Urinary bladder (tissue), 4 donors: ENCODE results near the gene ZCCHC14. TPM values are rescaled to one million over a fixed set of nuclear protein-coding genes. Genes with fewer than 3 reads are reported as not detected.
A peak's percentile ranks its signal among the peaks of the same experiment; 100 is the strongest.

ENCODE experiments used
- DNase-seq: peaks from one replicate; pipeline ENCODE4 v3.0.0-alpha.2; 2015; ENCODE audit errors: extremely low spot score
- H3K27ac ChIP-seq: one replicate; pipeline ENCODE4 v1.5.1; 2013; ENCODE audit warnings: low read depth, mild to moderate bottlenecking, moderate library complexity
- H3K36me3 ChIP-seq: one replicate; pipeline ENCODE4 v1.6.1; 2013; ENCODE audit warnings: mild to moderate bottlenecking, moderate library complexity; ENCODE audit not compliant: insufficient read depth
- H3K4me1 ChIP-seq: one replicate; pipeline ENCODE4 v1.6.1; 2013; ENCODE audit warnings: mild to moderate bottlenecking, moderate library complexity; ENCODE audit not compliant: insufficient read depth
- H3K4me3 ChIP-seq: one replicate; pipeline ENCODE4 v1.5.1; 2013; ENCODE audit warnings: low read depth, low read length
- WGBS: extraction: QIAGEN DNeasy Blood & Tissue Kit; methylation state at CpG from one replicate; pipeline ENCODE4 v1.1.7; 2013; 5-methylcytosine and 5-hydroxymethylcytosine counted together
- polyA plus RNA-seq: library from polyadenylated mRNA; stranded (reverse); fragments of 200-250 nt; gene quantifications from one replicate; pipeline ENCODE4 v1.2.3, GENCODE V29; 2013
- total RNA-seq: library from RNA; depleted of rRNA; stranded (reverse); fragments of >200 nt; gene quantifications from one replicate; pipeline ENCODE4 v1.2.3, GENCODE V29; 2014
- donor health status: healthy with polysubstance abuse.
- donor health status: healthy.

ZCCHC14 gene
- total RNA-seq = 36.1 TPM
- polyA plus RNA-seq = 16.6 TPM

- WGBS = 3% methylated on average over 119 of the region's 119 CpGs
- peak; percentile 95 for DNase-seq
- H3K36me3 ChIP-seq = no peaks in the 10 kb centered on the region
- H3K4me3 ChIP-seq = peak within 1 kb of the TSS; percentile 91
- H3K27ac ChIP-seq = peak within 1 kb of the TSS; percentile 76
- H3K4me1 ChIP-seq = peaks cover 4% of the 10 kb centered on the region
Observed at GRCh38 chr16:87492721-87493607, at the start of gene ZCCHC14. ZCCHC14 (minus strand) TSS chr16:87493024; CDS start chr16:87492238, 786 bp downstream.

- H3K4me3 ChIP-seq = no peak overlapping the region
- WGBS = 44% methylated on average over 11 of the region's 11 CpGs
- no peaks in the 10 kb centered on the region for H3K36me3 ChIP-seq
- DNase-seq = no peak
- no peak overlapping the region for H3K27ac ChIP-seq
- H3K4me1 ChIP-seq = no peaks in the 10 kb centered on the region
Observed at GRCh38 chr16:87541872-87542234, 49.0 kb upstream of the ZCCHC14 start.

- 19% methylated on average over 31 of the region's 31 CpGs for whole genome bisulfite sequencing
- H3K4me3 ChIP-seq = no peak overlapping the region
- no peaks in the 10 kb centered on the region for H3K36me3 ChIP-seq
- no peaks in the 10 kb centered on the region for H3K4me1 ChIP-seq
- no peak for DNase-seq
- peak overlapping the region; percentile 76 for H3K27ac ChIP-seq
Observed at GRCh38 chr16:87541147-87541871, 48.5 kb upstream of the ZCCHC14 start.

- no peak for DNase-seq
- Histone ChIP-seq H3K36me3 (no peaks in the 10 kb centered on the region), H3K4me1 (no peaks in the 10 kb centered on the region), H3K4me3 (no peak overlapping the region), H3K27ac (peak overlapping the region; percentile 39)
- 54% methylated on average over 6 of the region's 6 CpGs for WGBS
Observed at GRCh38 chr16:87540897-87541146, 48.0 kb upstream of the ZCCHC14 start.

GRCh38 chr16:87540072-87540896 is 47.5 kb upstream of the ZCCHC14 start:
- Histone ChIP-seq H3K4me1 (no peaks in the 10 kb centered on the region), H3K27ac (peak overlapping the region; percentile 39), H3K36me3 (no peaks in the 10 kb centered on the region), H3K4me3 (no peak overlapping the region)
- 45% methylated on average over 20 of the region's 20 CpGs for WGBS
- DNase-seq = no peak

- no peak overlapping the region for H3K27ac ChIP-seq
- H3K4me1 ChIP-seq = no peaks in the 10 kb centered on the region
- 92% methylated on average over 11 of the region's 11 CpGs for WGBS
- H3K36me3 ChIP-seq = no peaks in the 10 kb centered on the region
- no peak for DNase-seq
- no peak overlapping the region for H3K4me3 ChIP-seq
Observed at GRCh38 chr16:87539113-87539512, 46.3 kb upstream of the ZCCHC14 start.

GRCh38 chr16:87538594-87538993 is 45.8 kb upstream of the ZCCHC14 start:
- Histone ChIP-seq H3K36me3 (no peaks in the 10 kb centered on the region), H3K27ac (no peak overlapping the region), H3K4me1 (no peaks in the 10 kb centered on the region), H3K4me3 (no peak overlapping the region)
- 70% methylated on average over 11 of the region's 11 CpGs for WGBS
- no peak for DNase-seq

GRCh38 chr16:87538160-87538559 is 45.3 kb upstream of the ZCCHC14 start:
- H3K36me3 ChIP-seq = no peaks in the 10 kb centered on the region
- 62% methylated on average over 4 of the region's 4 CpGs for WGBS
- DNase-seq = no peak
- H3K4me3 ChIP-seq = no peak overlapping the region
- H3K27ac ChIP-seq = no peak overlapping the region
- H3K4me1 ChIP-seq = no peaks in the 10 kb centered on the region

- WGBS = 67% methylated on average over 10 of the region's 10 CpGs
- no peaks in the 10 kb centered on the region for H3K36me3 ChIP-seq
- no peaks in the 10 kb centered on the region for H3K4me1 ChIP-seq
- no peak overlapping the region for H3K27ac ChIP-seq
- no peak overlapping the region for H3K4me3 ChIP-seq
- no peak for DNase-seq
Observed at GRCh38 chr16:87536795-87537142, 43.9 kb upstream of the ZCCHC14 start.

- H3K36me3 ChIP-seq = no peaks in the 10 kb centered on the region
- H3K4me1 ChIP-seq = no peaks in the 10 kb centered on the region
- no peak overlapping the region for H3K4me3 ChIP-seq
- no peak for DNase-seq
- no peak overlapping the region for H3K27ac ChIP-seq
- 76% methylated on average over 13 of the region's 13 CpGs for WGBS
Observed at GRCh38 chr16:87535855-87536794, 43.3 kb upstream of the ZCCHC14 start.

GRCh38 chr16:87535457-87535854 is 42.6 kb upstream of the ZCCHC14 start:
- 52% methylated on average over 3 of the region's 3 CpGs for WGBS
- H3K4me3 ChIP-seq = no peak overlapping the region
- H3K27ac ChIP-seq = no peak overlapping the region
- no peaks in the 10 kb centered on the region for H3K36me3 ChIP-seq
- H3K4me1 ChIP-seq = no peaks in the 10 kb centered on the region
- DNase-seq = no peak

- WGBS = 93% methylated on average over 9 of the region's 9 CpGs
- no peaks in the 10 kb centered on the region for H3K36me3 ChIP-seq
- DNase-seq = no peak
- H3K4me3 ChIP-seq = no peak overlapping the region
- H3K4me1 ChIP-seq = no peaks in the 10 kb centered on the region
- H3K27ac ChIP-seq = no peak overlapping the region
Observed at GRCh38 chr16:87534751-87535150, 41.9 kb upstream of the ZCCHC14 start.
